Endothelial cell of umbilical vein (primary cell): ENCODE results near the gene TTYH2. TPM values are rescaled to one million over a fixed set of nuclear protein-coding genes. Genes with fewer than 3 reads are reported as not detected.

Experiments
- BruUV-seq: library from RNA; stranded (reverse); fragments of 400-500 nt; replicated peaks from 2 replicates; lab custom pipeline; 2021; lab: Mats Ljungman, UMichigan
- CTCF ChIA-PET: fragments of 300-600, 350-600 bp; sonication (Branson Sonifier 250); formaldehyde crosslinking; loops from one replicate; lab custom pipeline; 2021; ENCODE audit warnings: antibody characterized with exemption, inconsistent platforms; lab: Charles Lee
- POLR2A ChIA-PET: fragments of 300-600, 350-600 bp; sonication (Branson Sonifier 250); formaldehyde crosslinking; loops from one replicate; lab custom pipeline; 2021; ENCODE audit warnings: antibody characterized with exemption, inconsistent platforms; lab: Charles Lee
- DNase-seq: peaks from one replicate; pipeline ENCODE4 v3.0.0-alpha.2; 2011; ENCODE audit warnings: low read depth, low spot score
- FAIRE-seq: peaks from 2 replicates; lab custom pipeline; 2011; peaks lifted over from hg19 to GRCh38; lab: Jason Lieb, UNC
- H2AFZ ChIP-seq: 2 replicates; pipeline ENCODE4 v1.6.0; 2012; ENCODE audit warnings: low read depth, low read length, control low read depth, inconsistent platforms
- H3K27ac ChIP-seq: 2 replicates; pipeline ENCODE4 v1.5.1; 2011; ENCODE audit warnings: low read depth, mild to moderate bottlenecking, control low read depth, low read length, moderate library complexity; ENCODE audit not compliant: insufficient read depth
- H3K27me3 ChIP-seq, 2 experiments: 2 replicates each; pipeline versions ENCODE4 v1.6.0 to v1.6.1; 2011; ENCODE audit warnings: low read length in 2 of 2, mixed read lengths in 1 of 2; ENCODE audit not compliant: control insufficient read depth in 2 of 2, insufficient read depth in 2 of 2
- H3K36me3 ChIP-seq, 2 experiments: 2 replicates in 1 of 2; 3 replicates in 1 of 2; pipeline ENCODE4 v1.5.1; 2011; ENCODE audit warnings: low read length in 2 of 2, mild to moderate bottlenecking in 1 of 2, moderate library complexity in 1 of 2; ENCODE audit not compliant: control insufficient read depth in 2 of 2, insufficient read depth in 2 of 2; ENCODE audit errors: extremely low read depth in 1 of 2
- H3K4me1 ChIP-seq: 3 replicates; pipeline ENCODE4 v1.5.1; 2011; ENCODE audit warnings: mild to moderate bottlenecking, low read length; ENCODE audit not compliant: control insufficient read depth, insufficient read depth; ENCODE audit errors: extremely low read depth
- H3K4me2 ChIP-seq: 2 replicates; pipeline ENCODE4 v1.6.1; 2011; ENCODE audit warnings: low read length, control low read depth, mixed read lengths; ENCODE audit not compliant: insufficient read depth
- H3K4me3 ChIP-seq, 3 experiments: fragments of 200-600 bp in 1 of 3; sonication (generic), shearing (Covaris generic) in 1 of 3; replicated peaks in 1 of 3; 2 replicates each; pipeline ENCODE4 v1.5.1; 2011 to 2016; ENCODE audit warnings: control low read depth in 3 of 3, low read length in 3 of 3, mild to moderate bottlenecking in 2 of 3, inconsistent platforms in 1 of 3, low read depth in 1 of 3, moderate library complexity in 1 of 3; ENCODE audit not compliant: insufficient read depth in 1 of 3
- H3K79me2 ChIP-seq: 2 replicates; pipeline ENCODE4 v1.6.0; 2012; ENCODE audit warnings: low read length, inconsistent platforms; ENCODE audit not compliant: control insufficient read depth, insufficient read depth
- H3K9ac ChIP-seq: replicated peaks from 2 replicates; pipeline ENCODE3; 2011; ENCODE audit warnings: low read length, control low read depth; ENCODE audit not compliant: insufficient read depth; ENCODE audit errors: extremely low read depth
- H3K9me1 ChIP-seq: replicated peaks from 3 replicates; pipeline ENCODE4 v1.6.0; 2011; ENCODE audit warnings: mild to moderate bottlenecking, low read length; ENCODE audit not compliant: control insufficient read depth, insufficient read depth; ENCODE audit errors: extremely low read depth
- H3K9me3 ChIP-seq: replicated peaks from 2 replicates; pipeline ENCODE4 v1.5.1; 2012; ENCODE audit warnings: low read length, inconsistent platforms; ENCODE audit not compliant: control insufficient read depth, insufficient read depth
- H4K20me1 ChIP-seq: replicated peaks from 2 replicates; pipeline ENCODE3; 2011; ENCODE audit warnings: mild to moderate bottlenecking, low read length; ENCODE audit not compliant: control insufficient read depth, insufficient read depth; ENCODE audit errors: extremely low read depth
- EZH2 ChIP-seq: IDR thresholded peaks from 2 replicates; pipeline ENCODE4 v1.6.1; 2012; ENCODE audit warnings: borderline replicate concordance, low read depth, mild to moderate bottlenecking, moderate library complexity, low read length, inconsistent platforms; ENCODE audit not compliant: severe bottlenecking
- FOS ChIP-seq: IDR thresholded peaks from 2 replicates; pipeline ENCODE4 v1.6.1; 2011; ENCODE audit warnings: mild to moderate bottlenecking, low read length, moderate library complexity, borderline replicate concordance; ENCODE audit not compliant: insufficient read depth
- GATA2 ChIP-seq: IDR thresholded peaks from 2 replicates; pipeline ENCODE4 v1.7.0; 2011; ENCODE audit warnings: low read depth, mild to moderate bottlenecking, moderate library complexity, mixed read lengths, low read length; ENCODE audit not compliant: insufficient read length, insufficient read depth
- JUN ChIP-seq: IDR thresholded peaks from 2 replicates; pipeline ENCODE4 v1.6.1; 2011; ENCODE audit warnings: borderline replicate concordance, low read depth; ENCODE audit not compliant: insufficient read length, insufficient read depth
- POLR2A ChIP-seq: IDR thresholded peaks from 2 replicates; pipeline ENCODE4 v1.6.1; 2012; ENCODE audit warnings: low read depth, mild to moderate bottlenecking, control low read depth, low read length
- POLR2AphosphoS5 ChIP-seq: IDR thresholded peaks from 2 replicates; pipeline ENCODE4 v1.6.1; 2012; ENCODE audit warnings: low read depth, mild to moderate bottlenecking, control low read depth, low read length, moderate library complexity; ENCODE audit not compliant: insufficient read depth
- dilution Hi-C: fragments of 300-500 bp; cut with MboI; formaldehyde crosslinking; loops from one replicate; pipeline ENCODE4 v1.15.0; 2019; ENCODE audit warnings: low sequenced_read_pairs; ENCODE audit not compliant: extremely low pct_ligation_motif_present
- intact Hi-C: fragments of 100-400 bp; cut with micrococcal nuclease; formaldehyde crosslinking; loops from one replicate; pipeline ENCODE4 v1.10.0; 2022
- polyA plus RNA-seq, 4 experiments: library from polyadenylated mRNA; depleted of rRNA in 3 of 4; stranded (reverse) in 3 of 4; unstranded in 1 of 4; fragments of >200 nt; gene quantifications; 2 replicates each; pipeline versions ENCODE4 v1.2.1 to v1.2.3, GENCODE V29; 2011 to 2012; ENCODE audit warnings: missing spikeins in 1 of 4
- total RNA-seq: library from RNA; stranded (reverse); gene quantifications from 2 replicates; pipeline ENCODE4 v1.2.3, GENCODE V29; 2021
- TF ChIP-seq, protein P1 (sequence below): IDR thresholded peaks from 2 replicates; pipeline ENCODE4 v1.6.1; 2011; ENCODE audit not compliant: insufficient read depth, insufficient read length

The TTYH2 gene
- total and polyA plus RNA-seq, 2 donors (not counting 3 experiments of a cell fraction or from before 2014, with no cell fraction given), result 0.75 to 2.0 TPM

DNA sequence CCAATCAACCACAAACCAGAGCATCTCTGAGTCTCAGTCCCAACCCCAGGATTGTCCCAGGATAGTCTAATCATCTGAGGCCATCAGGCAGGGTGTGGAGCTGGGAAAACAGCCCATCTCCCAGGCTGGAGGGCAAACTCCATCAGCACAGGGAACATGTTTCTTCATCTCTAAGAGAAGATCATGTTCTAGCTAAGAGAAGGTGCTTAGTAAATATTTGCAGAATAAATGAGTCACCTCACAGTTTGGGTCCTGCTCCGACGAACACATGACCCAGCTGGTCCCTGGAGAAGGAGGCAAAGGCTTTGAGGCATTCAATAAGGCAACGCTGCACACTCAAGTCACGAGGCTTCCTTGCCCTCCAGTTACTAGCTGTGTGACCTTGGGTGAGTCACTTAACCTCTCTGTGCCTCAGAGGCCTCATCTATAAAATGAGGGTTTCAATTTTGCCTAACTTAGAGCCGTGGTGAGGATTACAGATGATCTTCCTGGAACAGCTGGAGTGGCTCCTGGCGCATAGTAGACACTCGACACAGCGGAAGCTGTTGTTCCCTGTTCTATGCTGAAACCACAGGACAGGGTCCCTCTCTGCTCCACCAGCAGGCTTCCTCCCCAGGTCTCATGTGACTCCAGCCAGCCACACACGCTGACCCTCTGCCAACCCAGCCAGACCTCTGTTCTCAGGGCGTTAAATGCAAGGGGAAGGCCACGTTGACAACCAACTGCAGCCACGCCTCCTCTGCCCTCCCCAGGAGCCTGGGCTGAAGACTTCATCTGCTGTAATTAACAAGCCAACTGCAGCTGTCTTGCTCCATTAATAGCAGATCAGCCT, 20.2 kb upstream of the TTYH2 start:
- Histone ChIP-seq H3K4me2 (no peak overlapping the region), H3K79me2 (no peaks in the 10 kb centered on the region), H3K4me1 (no peaks in the 10 kb centered on the region), H3K4me3 (no peak overlapping the region), H3K9me3 (no peaks in the 10 kb centered on the region), H4K20me1 (no peaks in the 10 kb centered on the region), H3K9me1 (no peaks in the 10 kb centered on the region), H2AFZ (no peak overlapping the region), H3K27ac (no peak overlapping the region), H3K36me3 (no peaks in the 10 kb centered on the region), H3K27me3 (no peaks in the 10 kb centered on the region), H3K9ac (no peak overlapping the region)
- no TSS peak for BruUV-seq
- CTCF ChIA-PET, result interaction anchor here (1.5 to 1.7 kb wide), 2 partner anchors 8 to 10 kb away, joined by 4 to 6 read pairs; partner anchors contain the start of gene RPL38
- no peak for TF ChIP-seq FOS
- TF ChIP-seq POLR2A, result no peak
- TF ChIP-seq GATA2, result no peak
- TF ChIP-seq, protein P1, sequence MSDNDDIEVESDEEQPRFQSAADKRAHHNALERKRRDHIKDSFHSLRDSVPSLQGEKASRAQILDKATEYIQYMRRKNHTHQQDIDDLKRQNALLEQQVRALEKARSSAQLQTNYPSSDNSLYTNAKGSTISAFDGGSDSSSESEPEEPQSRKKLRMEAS, result no peak
- FAIRE-seq, result no peak
- POLR2A ChIA-PET, result no interaction called here
- no peak for DNase-seq
- intact Hi-C loops (no loop called here), dilution Hi-C loops (no loop called here)

DNA sequence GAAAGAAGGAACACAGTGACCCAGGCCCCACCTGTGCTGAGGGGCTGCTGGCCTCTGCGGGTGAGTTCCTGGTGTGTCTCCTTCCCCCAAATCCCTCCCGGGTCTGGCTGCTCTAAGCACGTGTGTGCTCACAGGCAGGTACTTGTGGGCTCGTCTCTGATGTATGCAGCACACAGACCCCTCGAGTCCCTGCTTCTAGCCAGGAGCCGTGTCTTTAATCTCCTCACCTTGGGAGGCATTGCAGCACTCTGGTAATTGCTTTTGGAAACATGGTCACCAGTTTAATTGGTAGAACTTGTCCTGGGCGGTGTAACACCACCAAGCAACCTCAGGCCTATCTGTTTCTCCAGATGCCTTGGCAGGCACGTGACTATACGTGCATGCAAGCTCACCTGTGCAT, 18.7 kb upstream of the TTYH2 start:
- no peak for FAIRE-seq
- Histone ChIP-seq H3K4me3 (no peak overlapping the region), H3K9me1 (no peaks in the 10 kb centered on the region), H3K27ac (no peak overlapping the region), H3K27me3 (no peaks in the 10 kb centered on the region), H3K9me3 (no peaks in the 10 kb centered on the region), H2AFZ (no peak overlapping the region), H3K36me3 (no peaks in the 10 kb centered on the region), H3K79me2 (no peaks in the 10 kb centered on the region), H4K20me1 (no peaks in the 10 kb centered on the region), H3K9ac (no peak overlapping the region), H3K4me1 (no peaks in the 10 kb centered on the region), H3K4me2 (no peak overlapping the region)
- TF ChIP-seq JUN, result no peak
- no peak for TF ChIP-seq POLR2AphosphoS5
- no peak for TF ChIP-seq FOS
- no peak for TF ChIP-seq GATA2
- no peak for TF ChIP-seq EZH2
- no peak for TF ChIP-seq POLR2A
- TF ChIP-seq, protein P1, result no peak
- dilution Hi-C loops, result no loop called here
- ChIA-PET POLR2A (no interaction called here), CTCF (no interaction called here)
- no peak for DNase-seq
- intact Hi-C loops, result no loop called here
- BruUV-seq, result no TSS peak
